Activated CD4-positive, CD25-positive, alpha-beta regulatory T cell (primary cell): ENCODE measurements around the gene CPZ.

Experiments used
- DNase-seq, 4 experiments: peaks; one replicate each; lab custom pipeline; 2025; lab: John Stamatoyannopoulos, UW

The CPZ gene

DNA sequence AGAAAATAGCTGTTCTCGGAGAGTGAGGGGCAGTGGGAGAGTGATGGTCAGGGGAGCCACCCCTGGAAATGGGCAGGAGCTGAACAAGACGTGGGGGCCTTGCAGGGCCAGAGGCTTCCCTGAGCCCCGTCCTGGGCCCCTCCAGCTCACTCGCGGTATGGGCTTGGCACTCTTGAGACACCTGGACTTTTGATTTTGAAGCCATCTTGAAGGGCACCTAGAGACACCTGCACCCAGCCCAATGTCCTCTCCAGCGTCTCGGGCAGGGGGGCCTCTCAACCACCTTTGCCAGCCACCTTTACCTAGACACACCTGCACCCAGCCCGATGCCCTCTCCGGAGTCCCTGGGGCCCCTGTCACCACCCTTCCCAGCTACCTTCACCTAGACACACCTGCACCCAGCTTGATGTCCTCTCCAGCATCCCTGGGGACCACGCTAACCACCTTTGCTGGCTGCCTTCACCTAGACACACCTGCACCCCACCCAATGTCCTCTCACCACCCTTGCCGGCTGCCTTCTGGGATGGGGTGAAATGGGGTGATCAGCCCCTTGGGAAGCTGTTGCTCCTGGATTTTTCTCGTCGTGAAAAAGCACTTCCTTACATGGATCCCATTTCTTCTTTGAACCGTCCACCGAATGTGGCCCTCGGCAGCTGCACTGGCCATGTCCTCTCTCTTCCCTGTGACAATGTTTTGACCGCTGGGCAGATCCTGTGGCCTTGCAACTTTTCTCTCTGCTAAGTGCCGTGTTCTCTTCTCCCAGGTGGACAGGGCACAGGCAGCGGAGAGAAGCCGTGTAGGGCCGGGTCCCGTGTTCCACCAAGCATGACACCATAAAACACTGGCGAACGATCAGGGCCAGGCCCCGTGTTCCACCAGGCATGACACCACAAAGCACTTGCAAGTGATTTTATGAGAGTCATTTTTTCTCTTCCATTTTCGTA, 47.5 kb downstream of the CPZ start:
- no peak for DNase-seq

DNA sequence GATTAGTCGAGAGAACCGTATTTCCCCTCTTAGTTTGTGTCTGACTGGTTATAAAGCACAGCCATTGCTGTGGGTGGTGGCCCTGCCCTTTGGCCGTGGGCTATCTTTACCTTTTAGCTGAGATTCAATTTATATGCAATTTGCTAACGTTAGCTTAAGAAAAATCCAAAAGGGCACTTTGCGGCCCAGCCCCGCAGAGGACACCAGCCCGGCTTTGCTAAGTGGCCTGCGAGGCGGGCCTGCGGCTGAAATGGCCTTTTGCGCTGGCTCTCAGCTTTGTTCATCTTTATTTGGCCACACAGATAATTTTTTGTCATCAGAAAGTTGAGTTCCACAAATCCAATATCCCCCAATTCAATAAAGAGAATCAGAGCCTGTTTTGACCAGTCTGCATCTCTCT, 48.3 kb downstream of the CPZ start:
- no peak for DNase-seq

DNA sequence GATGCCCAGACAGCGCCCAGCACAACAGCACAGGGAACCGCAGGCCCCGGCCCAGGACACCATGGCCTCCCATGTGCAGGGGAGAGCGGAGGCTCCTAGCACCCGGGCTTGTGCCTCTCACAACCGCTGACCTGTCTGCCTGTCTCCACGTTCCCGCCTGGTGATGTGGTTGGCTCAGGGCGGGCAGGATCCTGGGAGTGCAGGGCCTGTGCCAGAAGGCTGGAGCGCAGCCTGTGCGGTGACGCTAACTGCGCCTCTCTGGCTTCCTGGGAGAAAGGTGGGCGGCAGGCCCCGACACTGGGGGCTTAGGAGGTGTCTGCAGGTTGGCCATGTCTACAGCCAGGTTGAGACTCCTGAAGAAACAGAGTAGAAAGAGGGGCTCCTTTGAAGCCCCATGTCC, 48.7 kb downstream of the CPZ start:
- DNase-seq = no peak

DNA sequence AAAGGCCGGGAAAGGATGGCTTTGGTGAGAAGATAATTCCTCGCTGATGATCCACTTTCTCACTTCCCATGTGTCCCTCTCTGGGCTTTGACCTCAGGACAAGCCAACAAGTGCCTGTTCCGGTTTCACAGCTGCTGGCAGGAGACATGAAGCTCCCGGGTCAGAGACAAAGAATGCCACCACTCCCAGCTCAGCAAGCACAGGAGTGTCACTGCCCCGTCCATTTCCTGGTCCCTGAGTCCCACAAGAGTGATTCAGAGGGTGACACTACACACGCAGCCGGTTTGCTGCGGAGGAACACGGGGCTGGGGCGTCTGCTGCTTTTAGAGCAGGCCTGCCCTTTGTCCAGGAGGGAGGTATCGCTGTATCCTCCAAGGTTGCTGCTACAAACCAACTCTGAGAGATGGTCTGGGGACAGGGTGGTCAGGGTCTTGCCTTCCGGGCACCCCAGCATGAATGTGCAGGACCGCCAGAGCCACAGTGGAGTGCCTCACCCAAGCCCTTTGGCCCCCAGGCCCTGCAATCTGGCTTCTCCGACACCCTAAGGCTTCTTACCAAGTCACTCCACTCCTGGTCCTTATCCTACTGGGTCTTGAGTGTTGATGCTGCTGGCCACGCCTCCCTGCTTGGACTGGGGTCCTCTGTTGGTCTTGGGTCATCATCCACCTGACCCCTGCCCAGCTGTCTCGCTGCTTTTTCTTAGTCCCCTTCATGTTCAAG, 49.5 kb downstream of the CPZ start:
- DNase-seq = no peak

DNA sequence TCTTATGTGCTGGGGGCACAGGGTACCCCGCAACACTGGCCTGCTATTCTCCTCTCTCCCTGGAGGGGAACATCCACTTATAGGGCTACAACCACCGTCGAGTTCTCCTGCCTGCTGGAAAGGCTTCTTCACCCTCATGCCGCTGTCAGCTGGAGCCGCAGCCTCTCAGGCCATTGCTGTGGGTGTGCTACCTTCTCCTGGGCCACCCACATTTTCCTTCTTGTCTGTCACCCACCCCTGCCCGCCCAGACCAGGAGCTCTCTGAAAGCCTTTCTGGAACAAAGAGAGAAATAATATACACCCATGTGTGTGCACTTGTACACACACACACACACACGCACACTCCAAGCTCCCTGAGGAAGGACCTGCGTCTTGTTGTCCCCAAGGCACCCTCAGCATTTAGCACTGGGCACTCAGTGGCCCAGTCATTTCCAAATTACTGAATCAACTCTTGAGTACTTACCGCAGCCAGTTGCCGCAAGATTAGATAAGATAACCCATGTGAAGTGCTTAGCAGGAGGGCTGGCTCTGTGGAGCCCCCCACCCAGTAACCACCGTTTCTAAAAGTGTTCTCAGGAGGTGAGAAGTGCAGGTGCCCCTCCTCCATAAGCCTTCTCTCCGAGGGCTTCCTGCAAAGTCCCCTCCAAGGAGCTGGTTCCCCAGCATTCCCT, 50.2 kb downstream of the CPZ start:
- DNase-seq = no peak

DNA sequence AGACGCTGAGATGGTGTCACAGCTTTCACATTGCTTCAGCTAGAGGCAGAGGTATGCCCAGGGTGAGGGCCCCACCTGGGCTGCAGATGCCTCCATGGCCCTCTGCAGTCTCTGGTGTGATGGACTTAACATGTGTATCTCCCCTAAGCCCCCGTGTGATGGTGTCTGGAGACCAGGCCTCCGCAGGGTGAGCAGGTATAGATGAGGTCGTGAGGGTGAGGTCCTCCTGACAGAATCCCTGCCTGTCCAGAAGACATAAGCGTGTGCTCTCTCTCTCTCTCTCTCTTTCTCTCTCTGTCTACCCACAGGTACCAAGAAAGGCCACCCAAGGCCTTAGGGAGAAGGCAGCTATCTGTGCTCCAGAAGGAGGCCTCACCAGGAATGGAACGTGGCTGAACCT, 50.9 kb downstream of the CPZ start:
- DNase-seq = no peak

DNA sequence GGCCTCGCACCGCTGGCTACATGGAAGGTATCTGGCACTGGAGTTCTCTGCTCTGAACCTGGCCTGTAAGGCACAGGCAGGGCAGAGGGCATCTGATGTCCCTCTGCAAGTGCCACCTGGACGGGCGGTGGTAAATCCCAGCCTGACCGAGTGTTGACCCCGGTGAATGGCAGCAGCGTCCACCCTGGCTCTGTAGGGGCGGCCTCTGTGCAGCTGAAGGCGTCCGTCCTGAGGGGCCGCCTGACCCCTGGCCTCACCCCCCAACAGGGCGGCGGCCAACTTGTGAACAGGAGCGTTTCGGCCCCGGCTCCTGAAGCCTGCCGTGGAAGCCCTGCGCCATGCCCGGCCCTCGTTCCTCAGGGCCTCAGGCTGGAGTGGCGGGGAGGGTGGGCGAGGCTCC, 51.4 kb downstream of the CPZ start:
- DNase-seq = no peak

DNA sequence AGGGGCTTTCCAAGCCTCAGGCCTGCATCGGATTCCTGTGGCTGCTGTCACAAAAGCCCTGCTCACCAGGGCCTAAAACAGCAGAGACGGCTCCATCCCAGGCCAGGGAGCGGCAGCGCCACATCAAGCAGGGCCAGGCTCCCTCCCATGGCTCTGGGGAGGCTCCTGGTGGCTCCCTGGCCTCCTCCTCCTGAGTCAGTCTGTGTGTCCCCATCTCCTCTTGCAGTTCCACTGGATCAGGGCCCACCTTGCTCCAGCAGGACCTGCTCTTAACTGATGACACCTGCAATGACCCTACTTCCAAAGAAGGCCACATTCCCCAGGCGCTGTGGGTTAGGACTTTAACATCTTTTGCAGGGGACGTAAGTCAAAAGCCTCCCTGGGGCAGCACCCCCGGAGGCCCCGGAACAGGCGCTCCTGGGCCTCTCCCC, 51.9 kb downstream of the CPZ start:
- no peak for DNase-seq

DNA sequence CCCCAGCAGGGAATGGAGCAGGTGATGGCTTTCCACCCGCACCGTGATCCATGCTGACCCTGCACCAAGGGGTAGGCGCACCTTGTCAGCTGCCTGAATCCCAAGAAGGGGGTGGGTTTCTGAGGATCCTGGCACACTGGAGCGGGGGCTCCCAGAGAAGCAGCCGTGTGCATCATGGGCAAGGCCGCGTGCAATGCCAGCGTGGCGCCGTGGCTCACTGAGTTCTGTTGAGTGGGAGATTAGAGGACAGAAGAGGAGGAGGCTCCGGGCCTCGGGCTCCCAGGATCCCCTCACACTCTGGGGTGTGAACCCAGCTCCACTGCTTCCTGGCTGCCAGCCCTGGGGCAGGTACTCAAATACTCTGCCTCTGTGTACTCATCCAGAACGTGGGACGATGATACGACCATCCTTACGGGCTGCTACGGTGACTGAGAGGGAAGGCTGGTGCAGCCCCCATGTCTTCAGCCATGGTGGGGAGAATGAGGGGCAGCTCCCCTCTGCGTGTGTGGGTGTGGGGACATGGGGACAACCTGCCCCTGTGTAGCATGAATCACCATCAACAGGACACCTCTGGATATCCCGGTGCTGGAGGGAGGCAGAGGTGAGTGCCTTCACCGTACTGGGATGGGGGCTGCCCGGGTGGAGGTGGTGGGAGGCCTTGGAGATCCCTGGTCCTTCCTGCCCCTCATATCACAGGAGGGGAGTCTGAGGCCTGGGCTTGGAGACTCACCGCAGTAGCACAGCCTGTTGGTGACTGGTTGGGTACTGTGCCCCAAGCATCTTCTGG, 52.6 kb downstream of the CPZ start:
- no peak for DNase-seq

DNA sequence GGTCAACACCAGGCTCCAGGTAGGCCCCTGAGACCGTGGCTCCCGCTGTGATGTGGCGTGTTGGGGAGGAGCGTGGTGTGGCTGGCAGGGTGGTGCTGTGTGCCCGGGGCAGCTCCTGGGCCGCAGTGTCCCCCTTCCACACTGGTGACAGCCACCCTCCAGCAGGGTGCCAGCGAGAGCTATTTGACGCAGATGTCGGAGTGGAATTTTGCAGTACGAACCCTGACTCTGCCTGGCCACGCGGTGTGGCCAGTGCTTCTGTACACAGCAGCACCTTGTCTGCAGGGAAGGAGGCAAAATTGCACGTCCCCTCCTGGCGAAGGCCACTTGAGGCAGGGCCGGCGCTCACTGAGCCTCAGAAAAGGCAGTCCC, 53.2 kb downstream of the CPZ start:
- no peak for DNase-seq

DNA sequence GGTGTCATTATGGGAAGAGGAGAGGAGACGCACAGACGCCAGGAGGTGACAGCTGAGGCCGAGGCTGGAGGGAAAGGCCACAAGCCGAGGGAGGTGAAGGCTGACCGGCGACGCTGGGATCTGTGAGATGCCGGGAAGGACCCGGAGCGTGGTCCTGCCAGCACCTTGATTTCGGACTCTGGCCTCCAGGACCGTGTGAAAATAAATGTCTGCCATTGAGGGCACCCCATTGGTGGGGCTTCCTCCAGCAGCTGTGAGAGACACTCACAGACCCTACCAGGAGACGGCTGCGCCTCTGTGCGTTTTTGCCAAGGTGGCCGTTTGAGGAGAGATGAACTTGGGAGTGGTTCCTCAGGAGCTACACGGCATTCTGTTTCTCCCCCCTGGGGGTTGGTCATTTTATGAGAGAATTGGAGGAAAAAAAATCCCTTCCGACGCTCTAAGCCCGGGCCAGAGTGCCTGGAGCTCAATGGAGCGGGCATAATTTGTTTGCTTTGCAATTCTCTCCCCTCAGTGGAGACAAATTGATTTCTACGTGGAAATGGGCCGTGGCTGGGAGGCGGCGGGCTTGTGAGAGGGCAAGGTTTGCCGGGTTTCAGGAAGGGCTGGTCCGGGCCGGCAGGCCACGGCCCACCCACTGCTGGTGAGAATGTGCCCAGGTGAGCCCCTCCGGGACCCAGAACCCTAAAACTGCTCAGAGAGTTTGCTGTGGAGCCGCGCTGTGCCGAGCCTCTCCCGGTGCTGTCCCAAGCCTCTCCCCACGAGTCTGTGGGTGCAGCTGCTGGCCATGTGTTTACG, 53.9 kb downstream of the CPZ start:
- DNase-seq = no peak

DNA sequence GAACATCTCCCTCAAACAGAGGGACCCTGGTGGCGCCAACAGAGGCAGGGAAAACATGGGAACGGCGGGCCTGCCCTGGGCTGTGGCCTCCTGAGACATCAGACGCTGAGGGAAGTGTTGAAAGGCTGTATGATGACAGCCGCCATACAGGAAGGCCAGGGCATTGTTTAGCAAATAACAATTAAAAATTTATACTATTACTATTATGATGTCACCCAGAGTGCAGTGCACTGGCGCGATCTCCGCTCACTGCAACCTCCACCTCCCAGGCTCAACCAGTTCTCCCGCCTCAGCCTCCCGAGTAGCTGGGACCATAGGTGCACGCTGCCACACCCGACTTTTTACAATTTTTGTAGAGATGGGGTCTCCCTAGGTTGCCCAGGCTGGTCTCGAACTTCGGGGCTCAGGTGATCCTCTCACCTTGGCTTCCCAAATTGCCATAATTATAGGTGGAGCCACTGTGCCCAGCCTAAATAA, 54.6 kb downstream of the CPZ start:
- no peak for DNase-seq

DNA sequence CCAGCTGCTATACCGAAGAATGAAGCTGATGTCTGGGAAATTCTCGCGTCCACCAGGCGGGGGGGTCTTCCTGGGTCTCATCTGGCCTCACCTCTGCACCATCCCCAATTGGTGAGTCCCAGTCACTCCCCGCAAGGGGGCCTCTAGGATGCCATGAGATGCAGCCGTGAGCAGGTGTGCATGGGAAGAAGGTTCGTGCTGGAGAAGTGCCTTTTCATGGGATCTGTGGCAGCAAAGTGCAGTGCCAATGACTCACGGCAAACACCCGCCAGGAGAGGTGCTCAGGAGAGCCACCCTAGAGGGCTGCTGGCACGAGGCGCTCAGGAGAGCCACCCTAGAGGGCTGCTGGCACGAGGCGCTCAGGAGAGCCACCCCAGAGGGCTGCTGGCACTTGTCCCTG, 55.1 kb downstream of the CPZ start:
- no peak for DNase-seq

DNA sequence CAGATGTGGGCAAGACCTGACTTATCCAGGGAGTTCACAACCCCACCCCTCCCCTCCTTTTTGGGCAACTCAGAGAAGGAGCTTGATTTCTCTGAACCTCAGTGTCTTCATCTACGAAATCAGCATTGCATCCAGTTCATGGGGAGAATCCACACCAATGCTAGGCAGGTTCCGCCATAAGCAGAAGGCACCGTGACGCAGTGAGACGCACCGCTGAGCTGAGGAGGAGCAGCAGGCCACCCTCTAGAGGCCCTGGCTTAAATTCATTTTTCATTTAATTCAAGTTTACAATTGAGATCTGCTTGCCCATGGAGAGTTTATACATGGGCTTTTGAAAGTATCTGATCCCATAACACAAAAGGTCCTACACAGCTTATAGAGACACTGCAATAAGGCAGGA, 55.7 kb downstream of the CPZ start:
- DNase-seq = no peak

DNA sequence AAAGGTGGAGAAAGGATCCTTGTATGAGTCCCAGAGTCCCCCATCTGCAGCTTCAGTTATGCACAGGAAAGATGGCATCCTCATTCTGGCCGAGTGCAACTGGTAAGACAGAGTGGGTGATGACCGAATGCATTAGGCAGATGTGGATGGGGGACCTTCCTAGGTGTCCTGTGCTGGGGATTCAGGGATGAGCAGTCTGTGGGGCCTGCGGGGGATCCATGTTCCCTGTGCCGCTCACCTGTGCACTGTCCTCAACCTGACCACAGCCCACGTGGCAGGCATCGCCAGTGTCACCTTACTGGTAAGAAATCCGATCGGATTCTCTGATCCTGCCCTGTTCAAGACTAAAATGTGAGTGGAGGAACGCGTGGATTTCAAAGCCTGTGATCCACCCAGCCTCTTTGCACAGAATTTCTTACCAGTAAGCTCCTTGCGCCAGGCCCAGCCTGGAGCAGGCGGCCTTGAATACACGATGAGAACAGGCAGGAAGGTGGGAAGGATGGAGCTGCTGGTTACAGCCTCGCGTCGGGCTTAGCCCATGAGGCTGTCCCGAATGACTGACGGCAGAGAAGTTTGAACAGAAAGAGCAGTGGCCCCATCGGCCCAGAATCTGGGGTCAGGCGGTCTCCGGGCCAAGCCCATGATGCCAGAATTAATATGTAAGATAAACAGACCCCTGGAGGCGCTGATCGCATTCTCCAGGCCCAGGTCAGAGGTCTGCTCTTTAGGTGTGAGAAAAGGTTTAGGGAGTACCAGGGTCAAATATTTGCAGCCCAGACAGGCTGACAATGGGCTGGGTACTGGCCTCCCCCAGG, 56.5 kb downstream of the CPZ start:
- no peak for DNase-seq

DNA sequence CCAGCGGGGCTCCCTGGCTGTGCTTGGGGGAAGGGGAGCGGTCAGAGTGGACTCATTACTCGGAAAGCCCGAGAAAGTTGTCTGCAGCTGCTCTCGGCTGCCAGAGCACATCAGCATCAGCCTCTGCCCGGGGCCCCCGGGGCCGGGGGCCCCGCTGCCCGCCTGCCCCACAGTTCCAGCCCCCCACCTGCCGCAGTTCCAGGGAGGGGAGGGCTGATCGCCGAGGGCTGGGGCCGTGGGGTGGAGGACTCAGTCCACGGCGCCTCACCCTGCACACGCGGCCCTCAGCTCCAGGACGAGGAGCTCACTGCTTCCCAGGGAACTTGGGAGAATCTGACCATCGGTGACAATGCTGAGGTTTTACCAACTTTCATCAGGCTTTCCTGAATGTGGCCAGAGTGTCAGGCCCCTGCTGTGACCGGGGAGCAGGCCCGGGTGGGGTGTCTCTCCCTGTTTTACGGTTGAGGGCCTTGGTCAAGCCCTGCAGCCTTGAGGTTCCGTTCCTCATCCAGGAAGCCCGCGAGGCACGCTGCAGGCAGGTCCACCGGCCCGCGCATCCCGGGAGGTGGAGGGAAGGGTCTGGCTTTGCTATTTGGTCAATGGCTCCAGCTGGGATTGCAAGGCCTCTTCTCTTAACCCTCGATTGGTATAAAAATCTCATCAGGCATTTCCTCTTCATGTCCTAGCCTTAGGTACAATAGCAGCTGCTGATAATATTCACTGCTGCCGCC, 57.2 kb downstream of the CPZ start:
- no peak for DNase-seq

DNA sequence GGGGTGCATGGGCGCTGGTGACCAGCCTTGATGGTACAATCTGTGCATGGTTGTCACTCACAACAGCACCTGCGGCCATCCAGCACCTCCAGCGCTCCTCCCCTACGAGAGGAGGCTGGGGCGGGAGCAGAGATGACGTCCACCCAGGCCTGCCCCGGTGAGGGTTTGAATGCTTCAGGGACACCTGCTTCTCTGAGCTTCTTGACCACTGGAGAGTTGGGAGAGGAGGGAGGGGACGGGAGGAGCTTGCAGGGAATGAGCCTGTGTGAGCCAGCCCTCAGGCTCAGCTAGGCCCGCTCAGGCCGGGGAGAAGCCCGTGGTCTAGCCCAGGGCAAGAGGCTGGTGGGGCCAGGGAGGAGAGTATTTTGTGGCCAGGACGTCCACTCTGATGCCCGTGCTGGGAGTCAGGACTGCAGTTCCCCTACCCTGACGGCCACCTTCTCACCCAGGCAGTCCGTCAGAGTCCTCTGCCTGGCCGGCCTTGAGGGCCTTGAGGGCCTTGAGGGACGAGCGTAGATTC, 59.2 kb downstream of the CPZ start:
- DNase-seq = no peak

DNA sequence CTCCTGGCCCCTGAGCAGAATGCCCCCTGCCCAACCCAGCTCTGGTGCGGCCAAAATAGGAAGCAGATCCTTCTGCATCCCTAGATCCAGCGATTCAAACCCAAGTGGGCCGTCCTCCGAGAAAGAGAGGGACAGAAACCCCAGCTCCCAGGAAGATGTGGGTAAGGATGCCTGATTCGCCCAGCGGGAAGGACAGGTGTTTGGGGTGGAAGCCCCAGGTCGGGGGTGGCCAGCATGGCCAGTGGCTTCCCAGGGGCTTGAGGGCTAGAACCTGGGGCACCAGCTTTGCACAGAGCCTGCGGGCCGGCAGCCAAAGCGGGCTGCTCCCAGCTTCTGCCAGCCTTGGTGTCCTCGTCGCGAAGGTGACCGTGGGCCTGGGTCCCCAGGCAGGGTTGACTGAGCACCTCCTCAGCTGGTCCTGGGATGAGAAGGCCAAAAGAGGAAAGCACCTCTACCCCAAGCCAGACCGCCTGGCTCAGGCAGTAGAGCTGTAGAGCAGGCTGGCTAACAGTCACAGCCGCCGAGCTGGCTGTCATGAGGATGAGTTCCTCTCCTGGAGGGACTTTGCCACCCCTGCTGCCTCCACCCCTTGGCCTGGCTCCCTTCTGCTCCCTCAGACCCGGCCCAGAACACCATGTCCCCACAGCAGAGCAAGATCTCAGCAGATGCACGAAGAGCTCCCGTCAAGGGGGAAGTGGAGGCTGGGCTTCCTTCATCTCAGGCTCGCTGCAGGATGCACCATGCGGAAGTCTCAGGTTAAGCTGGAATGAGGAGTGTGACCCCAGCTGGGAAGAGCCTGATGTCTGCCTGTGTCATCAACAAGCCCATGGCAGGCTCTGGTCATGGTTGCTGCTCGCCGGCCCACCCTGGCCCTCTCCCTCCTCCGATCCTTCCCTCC, 59.9 kb downstream of the CPZ start:
- DNase-seq = no peak
